Neural progenitor cell (in vitro differentiated cells): ENCODE measurements around the gene SMG9.

Experiments used
- CTCF ChIP-seq: fragments of 200-600 bp; sonication (generic); IDR thresholded peaks from 2 replicates; pipeline ENCODE4 v1.5.1; 2017; ENCODE audit warnings: antibody characterized with exemption, mild to moderate bottlenecking
- EZH2phosphoT487 ChIP-seq: fragments of 200-600 bp; sonication (generic); IDR thresholded peaks from 2 replicates; pipeline ENCODE4 v1.6.1; 2017; ENCODE audit warnings: antibody characterized with exemption

- TF ChIP-seq CTCF = no peak
- no peak for TF ChIP-seq EZH2phosphoT487
These were observed 4.9 kb downstream of the SMG9 start for GRCh38 chr19:43749898-43750297.
